HG03280 (cell line): ENCODE measurements around the gene DCST1.

Experiments
- ATAC-seq: cut with Tn5 transposase; IDR thresholded peaks from one replicate; pipeline ENCODE4 v1.9.1; 2021; ENCODE audit warnings: mild to moderate bottlenecking, moderate library complexity; ENCODE audit not compliant: unreplicated experiment

Gene DCST1

DNA sequence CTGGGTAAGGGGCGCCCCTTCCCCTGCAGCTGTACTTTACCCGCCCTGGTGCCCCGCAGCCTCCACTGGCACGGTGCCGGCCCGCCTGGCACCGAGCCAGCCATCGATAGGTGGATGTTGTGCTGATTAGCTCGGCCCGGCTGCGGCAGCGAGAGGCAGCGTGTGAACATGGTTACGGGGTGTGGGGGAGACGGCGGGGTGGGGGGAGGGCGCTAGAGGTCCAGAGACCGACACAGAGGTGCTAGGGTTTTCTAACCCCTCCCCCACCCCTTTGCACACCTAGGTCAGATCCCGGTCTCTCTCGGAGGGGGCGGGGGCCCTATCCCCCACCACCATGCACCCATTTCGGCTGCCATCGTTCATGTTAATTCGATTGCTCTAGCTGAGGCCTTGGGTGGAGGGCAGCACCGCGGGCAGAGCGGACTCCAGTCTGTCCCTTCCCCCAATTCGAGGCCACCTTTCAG, 36.6 kb downstream of the DCST1 start:
- no peak for ATAC-seq

DNA sequence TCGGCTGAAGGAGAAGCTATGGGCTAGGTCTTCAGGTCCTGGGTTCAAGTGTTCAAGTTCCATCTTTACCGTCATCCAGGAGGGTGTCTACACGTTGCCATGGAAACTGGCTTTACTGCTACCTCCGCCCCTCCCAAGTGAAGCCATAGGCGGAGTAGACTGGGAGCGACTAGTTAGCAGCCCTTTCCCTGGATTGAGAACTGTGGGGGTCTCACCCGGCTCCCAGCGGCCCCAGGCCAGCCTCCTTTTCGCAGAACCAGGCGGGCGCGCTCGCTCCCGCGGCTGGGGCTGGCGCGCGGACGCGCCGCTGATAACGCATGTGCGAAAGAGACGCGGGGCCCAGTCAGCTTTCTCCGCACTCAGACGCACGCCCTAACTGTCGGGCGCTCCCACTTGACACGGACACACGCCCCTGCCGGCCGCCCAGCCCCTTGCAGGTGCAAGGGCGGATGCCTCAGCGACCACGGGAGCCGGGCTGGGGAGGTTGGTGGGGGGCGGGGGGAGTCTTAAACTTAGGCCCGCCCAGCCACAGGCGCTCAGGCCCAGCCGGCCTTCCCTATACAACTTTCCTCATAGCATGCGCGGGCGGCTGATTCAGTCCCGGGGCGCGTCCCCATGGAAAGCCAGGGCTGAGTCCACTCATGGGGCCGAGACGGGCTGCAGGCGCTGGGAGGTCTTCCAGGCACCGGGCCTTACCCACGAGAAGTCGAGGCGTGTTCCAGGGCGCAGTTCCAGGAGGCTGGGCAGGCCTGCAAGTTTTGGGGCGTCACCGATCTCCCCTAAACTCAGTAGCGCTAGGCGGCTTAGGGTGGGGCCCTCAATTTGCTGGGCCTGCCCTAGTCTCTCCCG, 37.3 kb downstream of the DCST1 start:
- no peak for ATAC-seq

DNA sequence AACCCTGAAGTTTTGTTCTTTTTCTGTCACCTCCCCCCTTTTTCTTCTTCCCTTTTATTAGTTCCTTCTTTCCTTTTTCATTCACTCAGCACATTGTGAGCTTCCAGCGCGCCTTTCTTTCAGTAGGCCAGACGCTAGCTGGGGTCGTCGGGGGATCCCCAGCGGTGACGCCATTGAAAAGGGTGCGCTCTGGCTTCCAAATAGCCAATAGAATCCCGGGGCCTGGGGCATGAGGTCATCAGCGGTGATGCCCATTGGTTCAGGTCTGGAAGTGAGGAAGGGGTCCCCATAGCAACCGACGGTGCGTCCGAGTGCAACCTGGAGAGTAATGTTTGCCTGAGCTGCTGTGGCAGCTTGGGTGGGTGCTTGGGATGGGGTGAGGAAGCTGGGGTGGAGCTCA, 38.1 kb downstream of the DCST1 start:
- ATAC-seq = no peak

DNA sequence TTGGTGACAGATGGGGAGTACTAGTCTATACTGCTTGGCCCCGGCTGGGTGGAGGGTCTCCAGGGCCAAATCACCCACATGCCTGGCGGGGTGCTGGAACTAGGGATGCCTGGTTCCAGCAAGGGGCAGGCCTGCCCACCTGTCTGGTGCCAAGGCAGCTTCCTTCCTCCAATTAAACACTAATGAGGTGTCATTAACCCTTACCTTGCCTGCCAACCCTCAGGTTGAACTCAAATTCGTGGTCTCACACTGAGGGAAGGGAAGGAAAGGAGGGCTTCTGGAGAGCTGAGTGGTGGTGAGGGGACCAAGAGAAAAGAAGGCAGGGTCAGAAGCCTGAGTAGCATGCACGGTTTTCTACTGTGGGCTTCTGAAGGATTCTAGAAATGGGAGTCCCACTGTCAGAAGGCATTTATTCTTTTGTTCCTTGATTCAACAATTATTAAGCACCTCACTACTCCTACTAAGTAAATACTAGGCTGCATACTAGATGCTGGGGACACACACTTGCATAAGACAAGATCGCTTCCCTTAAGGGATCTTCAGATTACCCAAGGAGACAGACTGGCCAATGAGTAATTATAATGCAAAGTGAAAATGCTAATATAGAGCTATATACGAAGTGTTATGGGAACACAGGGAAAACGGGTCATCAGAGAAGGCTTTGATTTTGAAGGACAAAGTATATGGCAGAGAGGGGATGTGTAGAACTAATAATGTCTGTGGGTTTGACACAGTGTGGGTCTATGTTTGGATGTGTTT, 39.1 kb downstream of the DCST1 start:
- no peak for ATAC-seq

DNA sequence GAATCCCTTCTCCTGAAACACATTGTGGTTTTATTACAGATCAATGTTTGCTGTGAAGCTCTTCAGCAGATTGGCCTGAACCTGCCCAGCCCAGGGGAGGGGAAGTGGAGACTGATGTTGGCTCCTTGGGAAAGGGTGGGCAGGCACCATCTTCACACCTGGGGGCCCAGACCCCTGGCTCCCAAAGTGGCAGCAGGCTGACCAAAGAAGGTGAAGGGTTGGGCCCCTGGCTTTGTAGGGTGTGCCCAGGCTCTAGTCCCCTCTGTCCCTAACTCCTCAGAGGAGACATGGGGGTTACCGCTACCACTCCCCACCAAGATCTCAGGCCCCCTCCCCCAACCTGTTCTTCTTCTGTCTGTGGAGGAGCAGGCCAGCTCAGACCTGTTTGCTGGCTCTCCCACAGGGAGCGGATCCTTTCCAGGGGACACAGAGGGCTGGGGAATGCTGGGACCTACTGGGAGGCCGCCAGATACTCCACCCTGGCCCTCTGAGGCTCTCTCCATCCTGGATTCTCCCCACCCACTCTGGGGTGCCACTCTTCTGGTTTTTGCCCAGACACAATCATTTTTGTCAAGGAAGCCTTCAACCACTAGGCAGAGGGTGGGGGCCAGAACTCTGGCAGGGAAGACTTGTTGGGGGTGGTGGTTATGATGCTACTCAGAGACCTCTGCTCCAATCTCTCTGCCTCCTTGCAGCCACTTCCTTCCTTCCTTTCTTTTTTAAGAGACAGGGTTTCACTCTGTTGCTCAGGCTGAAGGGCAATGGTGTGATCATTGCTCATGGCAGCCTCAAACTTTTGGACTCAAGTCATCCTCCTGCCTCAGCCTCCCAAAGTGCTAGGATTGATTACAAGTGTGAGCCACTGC, 40.0 kb downstream of the DCST1 start:
- no peak for ATAC-seq

DNA sequence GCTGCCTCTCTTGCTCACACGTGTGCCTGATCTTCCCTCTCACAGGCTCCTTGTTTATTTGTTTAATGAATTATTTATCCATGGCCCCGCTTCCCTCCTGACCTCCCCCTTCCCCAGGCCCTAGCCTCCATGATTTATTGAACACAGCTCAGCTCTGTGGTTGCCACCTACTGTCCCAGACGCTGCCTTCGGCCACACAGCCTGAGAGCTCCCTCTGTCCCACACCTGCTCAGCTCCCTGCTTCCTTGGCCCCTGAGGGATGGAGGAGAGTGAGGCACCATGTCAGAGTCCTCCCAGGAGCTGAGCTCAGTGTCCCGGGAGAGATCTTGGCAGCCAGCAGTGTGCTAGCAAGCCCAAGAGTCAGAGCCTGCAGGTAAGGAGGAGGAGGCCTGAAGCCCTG, 41.9 kb downstream of the DCST1 start:
- no peak for ATAC-seq

DNA sequence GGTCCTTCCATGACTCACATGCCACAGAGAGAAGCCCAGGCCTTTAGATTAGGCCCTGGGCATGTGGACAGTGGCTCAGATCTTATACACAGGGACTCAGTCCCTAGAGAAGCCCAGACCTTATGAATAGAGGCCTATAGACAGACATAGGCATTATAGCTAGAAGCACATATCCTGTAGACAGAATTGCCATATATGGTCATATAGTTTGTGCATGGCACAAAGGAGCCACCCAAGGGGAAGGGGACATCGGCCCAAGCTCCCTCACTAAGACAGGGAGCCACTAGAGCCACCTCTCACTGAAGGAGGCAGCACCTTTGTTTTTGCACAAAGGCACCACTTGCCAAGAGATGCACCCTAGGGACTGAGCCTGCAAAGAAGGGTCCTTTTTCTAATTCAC, 42.7 kb downstream of the DCST1 start:
- no peak for ATAC-seq

DNA sequence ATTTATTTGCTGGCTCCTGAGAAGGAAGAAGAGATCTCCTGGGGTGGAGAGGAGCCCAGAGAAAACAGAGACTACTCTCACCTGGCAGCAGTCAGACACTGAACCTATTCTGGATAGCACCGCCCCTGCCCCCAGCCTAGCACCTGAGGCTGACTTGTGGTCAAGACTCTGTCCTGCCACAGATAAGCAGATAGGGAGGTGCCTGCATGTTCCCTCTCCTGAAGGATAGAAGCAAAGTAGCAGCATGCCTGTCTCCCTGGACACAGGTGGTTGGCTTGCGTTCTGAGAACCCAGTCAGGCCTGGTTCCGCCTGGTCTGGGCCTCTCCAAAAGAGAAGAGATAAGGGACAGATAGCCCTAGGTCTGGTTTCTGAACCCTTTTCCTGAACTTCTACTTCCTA, 43.7 kb downstream of the DCST1 start:
- ATAC-seq = no peak

DNA sequence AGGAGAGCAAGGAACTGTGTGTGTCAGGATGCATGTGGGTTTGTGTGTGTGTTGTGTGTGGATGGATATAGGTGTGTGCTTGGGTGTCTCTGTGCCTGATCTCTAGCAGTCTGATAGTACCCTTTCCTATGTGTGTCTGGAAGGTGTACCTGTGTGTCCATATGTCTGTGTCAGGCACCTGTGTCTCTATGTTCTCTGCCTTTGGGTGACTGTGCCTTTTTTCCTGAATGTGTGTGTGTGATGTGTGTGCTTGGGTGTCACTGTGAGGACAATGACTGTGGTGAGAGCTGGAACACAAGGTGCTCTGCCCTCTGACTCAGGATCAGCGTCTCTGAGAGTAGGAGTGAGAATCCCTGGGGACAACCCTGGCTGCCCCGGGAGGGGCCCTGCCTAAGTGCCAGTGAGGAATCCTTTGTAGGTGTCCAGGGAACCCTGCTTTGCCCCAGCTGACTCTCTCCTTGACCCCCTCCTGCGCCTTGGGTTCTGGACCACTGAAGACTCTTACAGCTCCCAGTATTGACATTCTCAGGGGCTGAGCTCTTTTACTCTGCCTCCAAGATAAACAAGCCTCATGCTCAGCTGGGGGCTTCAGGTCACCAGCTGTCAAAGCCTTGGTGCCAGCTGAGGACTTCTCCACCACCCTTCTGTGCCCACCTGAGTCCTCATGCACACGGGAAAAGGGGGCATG, 44.3 kb downstream of the DCST1 start:
- ATAC-seq = no peak

DNA sequence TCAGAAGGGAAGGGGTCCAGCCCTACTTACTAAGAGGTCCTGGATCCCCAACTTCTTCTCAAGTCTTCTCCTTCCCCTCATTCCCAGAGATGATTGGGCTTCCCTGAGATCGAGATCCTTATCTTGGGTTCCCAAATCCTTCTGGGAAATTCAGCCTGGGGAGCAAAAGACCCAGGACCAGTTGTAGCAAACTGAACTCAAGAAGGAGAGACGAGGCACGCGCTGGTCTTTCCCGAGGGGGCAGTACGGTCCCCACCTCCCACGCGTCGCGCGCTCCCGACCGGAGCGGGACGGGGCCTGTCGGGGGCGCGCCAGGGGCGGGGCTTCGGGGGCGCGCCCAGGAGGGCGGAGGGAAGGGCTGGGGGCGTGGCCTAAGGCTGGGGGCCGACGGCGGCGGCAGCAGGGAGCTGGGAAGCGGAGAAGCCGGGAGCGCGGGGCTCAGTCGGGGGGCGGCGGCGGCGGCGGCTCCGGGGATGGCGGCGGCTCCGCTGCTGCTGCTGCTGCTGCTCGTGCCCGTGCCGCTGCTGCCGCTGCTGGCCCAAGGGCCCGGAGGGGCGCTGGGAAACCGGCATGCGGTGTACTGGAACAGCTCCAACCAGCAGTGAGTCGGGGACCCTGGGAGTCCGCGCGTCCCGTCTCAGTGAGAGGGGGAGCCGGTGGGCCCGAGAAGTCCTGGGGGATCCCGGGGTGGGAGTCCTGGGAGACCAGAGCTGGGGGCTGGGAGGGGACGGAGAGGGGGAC, 45.0 kb downstream of the DCST1 start, which contains the start of gene EFNA3:
Gene EFNA3 (plus strand): TSS at position 369 of the 741 bp plus-strand sequence. CDS start 105 bp downstream, at position 474.
- ATAC-seq = no peak

DNA sequence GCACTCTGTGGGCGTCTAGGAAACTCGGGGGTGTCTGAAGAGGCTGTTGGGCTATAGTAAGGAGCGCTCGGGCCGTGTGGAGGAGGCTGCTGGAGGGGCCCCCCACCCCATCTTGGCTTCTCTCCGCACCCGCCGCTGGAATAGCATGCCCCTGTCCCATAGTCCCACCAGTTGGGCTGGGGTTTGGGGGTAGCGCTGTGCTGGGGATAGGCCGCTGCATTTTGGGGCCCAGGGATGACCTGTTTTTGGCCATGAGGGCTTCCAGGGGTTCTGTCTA, 45.5 kb downstream of the DCST1 start:
- ATAC-seq = no peak

DNA sequence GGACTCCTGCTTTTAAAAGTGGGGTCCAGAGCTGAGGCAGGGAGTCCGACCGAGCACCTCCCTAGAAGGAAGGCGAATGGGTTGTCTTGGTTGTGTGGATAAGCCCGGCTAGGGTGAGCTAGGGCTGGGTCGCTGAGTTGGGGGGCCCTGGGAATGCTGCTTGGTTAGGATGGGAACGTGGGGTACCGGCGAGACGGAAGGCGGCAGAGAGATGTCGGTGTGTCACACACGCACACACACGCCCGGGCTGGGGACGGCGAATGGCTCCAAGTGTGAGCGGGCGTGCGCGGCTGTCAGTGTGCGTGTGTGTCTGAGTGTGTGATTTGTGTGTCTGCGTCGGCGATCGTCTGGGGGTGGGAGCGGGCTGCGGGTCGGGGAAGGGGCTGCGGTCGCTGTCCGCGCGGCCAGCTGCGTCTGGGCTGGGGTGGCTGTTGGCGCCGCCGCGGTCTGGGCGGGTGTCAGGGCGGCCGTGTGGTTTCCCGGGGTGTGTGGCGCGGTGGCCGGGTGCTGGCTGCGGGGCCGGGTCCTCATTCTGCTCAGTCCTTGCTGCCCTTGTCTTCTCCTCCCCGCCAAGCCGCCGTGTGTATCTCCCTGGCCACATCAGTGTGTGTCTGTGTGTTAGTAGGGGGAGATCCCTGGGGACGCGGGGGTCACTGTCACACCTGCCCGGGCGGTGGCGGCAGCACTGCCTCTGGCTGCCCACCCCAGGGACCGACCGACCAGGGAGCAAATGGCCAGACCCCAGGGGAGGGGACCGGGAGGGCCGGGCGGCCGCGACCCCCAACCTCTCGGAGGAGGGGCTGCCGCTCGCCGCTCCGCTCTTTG, 46.1 kb downstream of the DCST1 start:
- no peak for ATAC-seq

DNA sequence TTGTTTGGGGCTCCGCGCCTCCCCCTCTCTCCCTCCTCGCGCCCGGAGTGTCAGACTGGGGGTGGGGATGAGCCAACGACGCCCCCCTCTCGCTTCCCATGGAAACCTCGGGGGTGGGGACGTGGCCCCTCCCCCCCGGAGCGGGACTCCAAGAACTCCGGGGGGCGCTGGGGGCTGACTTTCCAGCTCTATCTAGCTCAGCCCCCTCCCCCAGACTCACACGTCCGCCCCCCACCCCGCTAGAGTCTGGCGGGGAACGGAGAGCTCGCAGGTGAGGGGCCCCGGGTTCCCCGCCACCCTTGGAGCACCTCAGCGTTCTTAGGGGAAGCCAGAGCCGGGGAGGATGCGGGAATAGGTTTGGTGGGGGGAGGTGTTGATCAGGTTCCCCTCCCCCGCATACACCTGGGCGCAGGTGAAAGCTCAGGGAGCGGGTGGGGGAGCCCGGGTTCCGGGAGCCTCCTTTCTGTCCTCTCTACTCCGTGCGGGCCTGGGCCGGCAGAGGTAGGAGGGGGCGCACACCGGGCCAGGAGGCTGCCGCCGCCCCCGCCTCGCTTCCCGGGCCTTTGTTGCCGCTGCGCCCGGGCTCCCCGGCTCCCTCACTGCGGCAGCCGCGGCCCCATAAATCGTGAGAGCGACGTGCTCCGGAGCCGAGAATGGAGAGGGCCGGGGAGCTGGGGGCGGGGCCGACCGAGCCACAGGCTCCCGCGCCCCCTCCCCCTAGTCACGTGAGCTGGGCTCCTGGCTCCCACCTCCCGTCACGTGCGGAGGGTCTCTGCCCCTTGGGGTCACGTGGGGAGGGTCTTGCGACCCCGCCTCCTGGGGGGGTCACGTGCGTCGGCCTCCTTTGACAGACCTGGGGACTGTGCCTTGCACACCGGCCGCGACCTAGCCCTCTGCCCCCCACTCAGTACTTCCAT, 46.9 kb downstream of the DCST1 start:
- ATAC-seq = no peak

DNA sequence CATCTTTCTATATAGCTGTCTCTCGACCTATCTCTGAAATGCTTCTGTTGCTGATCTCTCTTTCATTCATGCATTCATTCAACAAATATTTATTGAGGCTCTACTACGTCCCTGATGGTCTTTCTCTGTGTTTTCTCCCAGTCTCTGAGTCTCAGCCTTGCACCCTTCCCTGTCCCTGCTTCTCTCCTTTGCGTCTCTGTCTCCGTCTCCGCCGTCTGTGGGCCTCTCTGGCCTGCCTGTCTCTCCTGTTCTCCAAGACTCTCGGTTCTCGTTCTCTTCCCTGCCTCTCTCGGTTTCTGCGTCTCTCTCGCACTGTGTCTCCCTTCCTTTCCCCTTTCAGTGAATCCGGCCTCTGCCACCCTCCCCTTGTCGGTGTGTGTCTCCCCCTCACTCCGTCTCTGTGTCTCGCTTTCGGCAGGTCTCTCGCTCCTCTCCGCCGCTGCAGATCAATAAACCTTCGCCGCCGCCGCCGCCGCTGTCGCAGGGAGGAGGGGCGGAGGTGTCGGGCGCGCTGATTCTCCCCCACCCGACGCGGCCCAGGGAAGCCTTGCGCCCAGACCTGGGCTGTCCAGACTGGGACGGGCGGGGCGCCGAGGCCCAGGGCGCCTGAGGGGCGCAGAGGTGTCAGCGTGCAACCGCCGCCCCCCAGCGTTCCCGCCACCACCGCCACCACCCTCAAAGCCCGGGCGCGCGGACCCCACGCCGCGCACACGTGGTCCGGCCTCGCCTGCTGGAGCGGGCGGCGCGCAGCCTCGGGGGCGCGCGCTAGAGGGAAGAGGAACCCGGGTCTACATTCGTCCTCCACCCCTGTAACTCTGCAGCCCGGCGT, 48.1 kb downstream of the DCST1 start:
- ATAC-seq = no peak

DNA sequence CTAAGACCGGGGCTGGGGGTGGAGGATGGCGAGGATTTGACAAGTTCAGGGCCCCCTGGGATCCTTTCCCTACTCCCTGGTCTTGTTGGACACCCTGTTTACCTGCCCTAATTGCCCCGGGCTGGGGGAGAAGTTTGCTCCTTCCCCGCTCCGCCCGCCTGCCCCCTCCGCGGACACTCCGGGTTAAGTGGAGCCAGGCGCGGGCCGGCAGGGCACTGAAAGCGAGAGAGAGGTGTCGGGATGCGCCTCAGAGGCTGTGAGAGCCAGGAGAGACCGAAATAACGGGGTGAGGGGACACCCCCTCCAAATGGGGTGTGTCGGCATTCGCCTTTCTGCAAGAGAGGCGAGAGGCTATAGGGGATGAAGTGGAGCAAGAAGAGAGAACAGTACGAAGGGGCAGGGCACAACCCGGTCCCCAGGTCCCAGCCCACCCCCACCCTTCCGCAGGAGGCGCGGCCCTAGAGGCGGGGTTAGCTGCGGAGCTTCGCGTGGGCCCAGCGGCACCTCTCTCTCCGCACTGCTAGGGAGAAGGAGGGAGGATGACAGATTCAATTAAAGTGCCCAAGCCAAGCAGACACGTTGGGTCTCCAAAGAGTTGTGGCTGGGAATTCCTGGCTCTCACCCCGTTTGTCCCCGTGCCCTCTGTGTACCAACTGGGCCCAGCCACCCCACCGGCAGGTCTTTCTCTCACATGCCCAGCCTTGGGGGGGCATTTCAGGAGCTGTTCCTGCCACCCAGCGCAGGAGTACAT, 48.9 kb downstream of the DCST1 start:
- ATAC-seq = no peak

DNA sequence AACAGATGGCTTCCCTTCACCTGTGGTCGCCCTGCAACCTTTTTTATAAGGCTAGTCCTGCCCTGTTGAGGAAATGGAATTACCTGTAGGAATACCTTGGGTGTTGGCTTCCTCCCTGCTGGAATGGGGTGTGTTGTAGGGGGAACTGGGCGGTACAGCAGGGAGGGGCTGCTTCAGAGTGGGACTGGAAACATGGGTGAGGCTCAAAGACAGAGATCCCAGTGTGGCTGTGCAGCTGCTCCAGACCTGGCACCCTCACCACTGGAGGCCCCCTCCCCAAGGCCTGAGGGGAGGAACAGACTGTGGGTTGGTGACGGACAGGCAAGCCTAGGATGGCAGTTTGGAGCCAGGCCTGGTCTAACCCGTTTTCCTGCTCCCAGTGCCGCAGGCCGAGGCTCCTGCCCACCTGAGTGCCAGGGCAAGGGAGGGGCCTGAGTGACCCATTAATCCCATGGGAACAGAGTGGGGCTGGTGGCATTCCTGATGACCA, 49.5 kb downstream of the DCST1 start:
- ATAC-seq = no peak
